Gastroesophageal sphincter (tissue), 3 donors: Measurements from ENCODE around the gene RESP18.

Experiments used
- CTCF ChIP-seq, 4 experiments: fragments of 200-600 bp in 2 of 4; fragments of 450-650 bp in 2 of 4; sonication (generic) in 1 of 4; IDR thresholded peaks; one replicate each; pipeline ENCODE4 v1.5.1; 2017 to 2019; ENCODE audit warnings: antibody characterized with exemption in 4 of 4, mild to moderate bottlenecking in 2 of 4, moderate library complexity in 2 of 4
- EP300 ChIP-seq: sonication (generic); formaldehyde crosslinking; IDR thresholded peaks from one replicate; pipeline ENCODE4 v1.6.1; 2017; ENCODE audit warnings: antibody characterized with exemption, mild to moderate bottlenecking
- POLR2A ChIP-seq, 2 donors: fragments of 450-650 bp; IDR thresholded peaks; one replicate each; pipeline ENCODE4 v1.6.1; 2017; ENCODE audit warnings: antibody characterized with exemption in 2 of 2, mild to moderate bottlenecking in 2 of 2, moderate library complexity in 1 of 2
- POLR2AphosphoS5 ChIP-seq: sonication (generic); formaldehyde crosslinking; IDR thresholded peaks from one replicate; pipeline ENCODE4 v1.6.1; 2017; ENCODE audit warnings: antibody characterized with exemption

GRCh38 chr2:219309278-219309677 lies 23.3 kb downstream of the RESP18 start, which contains the start of gene PTPRN:
- TF ChIP-seq CTCF (IDR thresholded peaks at IDR 0.05) (no peak), POLR2A (IDR thresholded peaks at IDR 0.05) (no peak), POLR2AphosphoS5 (no peak), EP300 (no peak)
